GM21529 (cell line): ENCODE results near the gene LSAMP.
"Not testable (repeated sequence)": the region's sequence is repeated elsewhere in the genome, so short reads cannot be mapped to it uniquely, and the experiment has no call there.

Source experiments
- ATAC-seq: cut with Tn5 transposase; IDR thresholded peaks from one replicate; pipeline ENCODE4 v1.9.1; 2021; ENCODE audit not compliant: unreplicated experiment

Gene LSAMP

GRCh38 chr3:115857518-115858136, 587.7 kb downstream of the LSAMP start:
- no peak for ATAC-seq

GRCh38 chr3:115855911-115856310, 589.4 kb downstream of the LSAMP start:
- no peak for ATAC-seq

- ATAC-seq = no peak
Measured at GRCh38 chr3:115853104-115853503, 592.2 kb downstream of the LSAMP start.

GRCh38 chr3:115852278-115852677, 593.0 kb downstream of the LSAMP start:
- ATAC-seq = no peak

GRCh38 chr3:115851571-115851970, 593.7 kb downstream of the LSAMP start:
- ATAC-seq = no peak

- ATAC-seq = no peak
Measured at GRCh38 chr3:115848641-115849040, 596.6 kb downstream of the LSAMP start.

GRCh38 chr3:115845986-115846385, 599.3 kb downstream of the LSAMP start:
- no peak for ATAC-seq

GRCh38 chr3:115844729-115845128, 600.6 kb downstream of the LSAMP start:
- ATAC-seq = not testable (repeated sequence)

- no peak for ATAC-seq
Measured at GRCh38 chr3:115843206-115843605, 602.1 kb downstream of the LSAMP start.

- no peak for ATAC-seq
Measured at GRCh38 chr3:115839246-115839645, 606.0 kb downstream of the LSAMP start.

- ATAC-seq = no peak
Measured at GRCh38 chr3:115838786-115839185, 606.5 kb downstream of the LSAMP start.

GRCh38 chr3:115836944-115837343, 608.3 kb downstream of the LSAMP start:
- ATAC-seq = no peak

- no peak for ATAC-seq
Measured at GRCh38 chr3:115835946-115836345, 609.3 kb downstream of the LSAMP start.

GRCh38 chr3:115834068-115834467, 611.2 kb downstream of the LSAMP start:
- ATAC-seq = no peak

GRCh38 chr3:115833074-115833473, 612.2 kb downstream of the LSAMP start:
- ATAC-seq = no peak

GRCh38 chr3:115832265-115832664, 613.0 kb downstream of the LSAMP start:
- ATAC-seq = no peak

- ATAC-seq = no peak
Measured at GRCh38 chr3:115831864-115832263, 613.4 kb downstream of the LSAMP start.

GRCh38 chr3:115830764-115831395, 614.4 kb downstream of the LSAMP start:
- ATAC-seq = no peak

- no peak for ATAC-seq
Measured at GRCh38 chr3:115828401-115828800, 616.9 kb downstream of the LSAMP start.

- no peak for ATAC-seq
Measured at GRCh38 chr3:115827495-115827894, 617.8 kb downstream of the LSAMP start.

GRCh38 chr3:115825046-115825445, 620.2 kb downstream of the LSAMP start:
- ATAC-seq = no peak

- ATAC-seq = no peak
Measured at GRCh38 chr3:115823083-115823482, 622.2 kb downstream of the LSAMP start.

- no peak for ATAC-seq
Measured at GRCh38 chr3:115822579-115822978, 622.7 kb downstream of the LSAMP start.
